GM18511 (cell line): ENCODE measurements around the gene LRRC25.
"Not testable (repeated sequence)": the region's sequence is repeated elsewhere in the genome, so short reads cannot be mapped to it uniquely, and the experiment has no call there.

ENCODE experiments used
- ATAC-seq: cut with Tn5 transposase; IDR thresholded peaks from one replicate; pipeline ENCODE4 v1.9.1; 2021; ENCODE audit warnings: mild to moderate bottlenecking, moderate library complexity; ENCODE audit not compliant: unreplicated experiment

Gene LRRC25

DNA sequence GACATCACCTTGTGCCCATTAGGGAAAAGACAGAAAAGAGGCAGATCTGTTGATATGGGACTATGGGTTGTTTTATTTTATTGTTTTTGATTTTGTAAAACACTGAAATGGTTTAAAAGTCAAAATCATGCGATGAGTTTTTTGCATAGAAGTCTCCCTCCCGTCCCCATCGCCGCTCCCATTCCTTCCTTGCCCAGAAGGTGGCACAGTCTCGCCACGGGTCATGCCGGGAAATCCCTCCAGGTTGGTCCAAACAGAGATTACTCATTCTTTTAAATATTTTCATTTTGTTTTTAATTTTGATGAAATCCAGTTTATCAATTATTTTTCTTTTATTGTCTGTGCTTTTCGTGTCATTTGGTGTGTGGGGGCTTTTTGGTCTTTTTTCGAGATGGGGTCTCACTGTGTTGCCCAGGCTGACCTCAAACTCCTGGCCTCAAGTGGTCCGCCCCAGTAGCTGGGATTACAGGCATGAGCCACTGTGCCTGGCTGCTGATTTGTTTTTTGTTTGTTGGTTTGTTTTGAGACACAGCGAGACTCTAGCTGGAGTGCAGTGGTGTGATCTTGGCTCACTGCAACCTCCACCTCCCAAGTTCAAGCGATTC, 47.8 kb downstream of the LRRC25 start:
- no peak for ATAC-seq

- not testable (repeated sequence) for ATAC-seq
These were observed 48.5 kb downstream of the LRRC25 start for GRCh38 chr19:18348818-18349339.

DNA sequence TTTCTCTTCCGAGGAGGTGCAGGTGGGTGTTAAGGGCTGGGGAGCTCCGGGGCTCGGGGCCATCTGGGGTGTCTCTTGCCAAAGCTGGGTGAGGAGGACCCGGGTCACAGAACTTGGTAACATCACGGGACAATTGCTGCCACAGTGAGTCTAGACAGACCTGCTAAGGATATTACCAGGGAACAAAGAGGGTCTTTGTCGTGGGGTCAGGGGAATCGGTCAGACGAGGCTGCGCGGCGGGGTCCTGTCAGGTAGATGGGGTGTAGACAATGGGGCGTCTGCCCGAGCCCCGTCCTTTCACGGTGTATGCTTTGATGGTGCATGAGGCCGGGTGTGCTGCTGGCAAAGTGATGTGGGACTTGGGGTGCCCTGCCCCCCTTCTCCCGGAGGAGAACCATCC, 49.3 kb downstream of the LRRC25 start:
- ATAC-seq, result no peak

DNA sequence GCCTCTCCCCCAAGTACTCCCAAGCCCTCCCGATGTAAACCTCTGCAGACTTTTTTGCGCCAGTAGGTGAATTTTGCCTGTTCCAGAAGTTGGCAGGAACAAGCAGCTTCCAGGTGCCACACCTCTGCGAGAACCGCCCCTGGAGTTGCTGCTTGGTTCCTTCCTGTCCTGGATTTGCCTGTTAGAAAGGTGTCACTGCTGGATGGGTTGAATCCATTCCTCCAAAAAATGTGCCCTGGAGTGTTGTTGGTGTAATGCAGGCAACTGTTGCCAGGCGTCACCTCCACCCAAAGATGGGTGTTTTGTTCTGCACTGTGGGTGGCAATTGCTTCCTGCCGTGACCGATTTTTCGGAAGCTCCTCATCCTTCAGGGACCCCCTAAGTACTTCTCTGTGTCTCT, 51.3 kb downstream of the LRRC25 start:
- no peak for ATAC-seq

DNA sequence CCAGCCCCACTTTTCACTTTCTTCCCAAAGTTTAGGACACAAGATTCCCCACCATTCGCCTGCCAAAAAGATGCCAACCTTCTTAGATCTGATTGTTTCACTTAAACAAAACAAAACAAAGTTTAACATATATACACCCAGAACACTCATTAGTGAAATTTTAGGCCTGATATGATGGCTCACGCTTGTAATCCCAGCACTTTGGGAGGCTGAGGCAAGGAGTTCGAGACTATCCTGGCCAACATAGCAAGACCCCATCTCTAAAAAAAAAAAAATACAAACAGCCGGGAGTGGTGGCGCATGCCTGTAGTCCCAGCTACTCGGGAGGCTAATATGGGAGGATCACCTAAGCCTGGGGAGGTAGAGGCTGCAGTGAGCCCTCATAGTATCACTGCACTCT, 52.1 kb downstream of the LRRC25 start:
- no peak for ATAC-seq

- no peak for ATAC-seq
These were observed 52.9 kb downstream of the LRRC25 start for GRCh38 chr19:18344582-18344950.

DNA sequence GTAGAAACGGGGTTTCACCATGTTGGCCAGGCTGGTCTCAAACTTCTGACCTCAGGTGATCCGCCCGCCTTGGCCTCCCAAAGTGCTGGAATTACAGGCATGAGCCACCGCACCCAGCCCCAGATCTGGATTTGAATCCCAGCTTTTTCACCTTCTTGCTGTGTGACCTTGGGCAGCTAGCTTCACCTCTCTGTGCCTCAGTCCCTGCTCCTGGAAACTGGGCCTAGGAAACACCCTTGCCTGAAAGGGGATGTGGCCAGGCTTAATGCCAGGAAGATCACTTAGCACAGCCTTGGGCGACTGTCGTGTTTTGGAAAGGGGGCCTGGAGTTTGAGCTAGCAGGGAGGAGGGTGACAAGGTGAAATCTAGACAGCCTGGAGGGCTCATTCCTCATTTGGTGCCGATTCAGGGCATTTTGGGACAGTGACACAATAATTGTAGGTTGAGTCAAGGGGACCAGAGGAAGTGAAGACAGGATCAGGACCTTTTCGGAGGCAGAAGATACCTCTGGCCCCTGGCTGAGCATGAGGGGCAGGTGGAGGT, 55.3 kb downstream of the LRRC25 start:
- no peak for ATAC-seq
